ENCODE data around the gene SEPTIN10.

Gene SEPTIN10

GRCh38 chr2:109582928-109583895 is 30.6 kb downstream of the SEPTIN10 start:
- no peak for TF ChIP-seq CTCF (IDR thresholded peaks at IDR 0.05)

- no peak for TF ChIP-seq CTCF (IDR thresholded peaks at IDR 0.05)
Observed at GRCh38 chr2:109575373-109575772, 38.4 kb downstream of the SEPTIN10 start.

GRCh38 chr2:109563980-109564550 is 49.7 kb downstream of the SEPTIN10 start:
- no peak for TF ChIP-seq CTCF (IDR thresholded peaks at IDR 0.05)

- no peak for TF ChIP-seq CTCF (IDR thresholded peaks at IDR 0.05)
Observed at GRCh38 chr2:109563288-109563687, 50.5 kb downstream of the SEPTIN10 start.

- no peak for TF ChIP-seq CTCF (IDR thresholded peaks at IDR 0.05)
Observed at GRCh38 chr2:109562421-109562820, 51.3 kb downstream of the SEPTIN10 start.

- TF ChIP-seq CTCF (IDR thresholded peaks at IDR 0.05) = no peak
Observed at GRCh38 chr2:109560265-109560664, 53.5 kb downstream of the SEPTIN10 start.

- TF ChIP-seq CTCF (IDR thresholded peaks at IDR 0.05) = no peak
Observed at GRCh38 chr2:109558076-109558882, 55.5 kb downstream of the SEPTIN10 start.

All from LNCAP (cell line).